Astrocyte of the spinal cord (primary cell): ENCODE results near the gene APLP1.

Experiments
- DNase-seq: peaks from one replicate; pipeline ENCODE4 v3.0.0; 2011; ENCODE audit warnings: low read depth, low spot score
- H3K4me3 ChIP-seq: 2 replicates; pipeline ENCODE4 v1.5.1; 2011; ENCODE audit warnings: low read depth, mild to moderate bottlenecking, low read length, moderate library complexity
- CTCF ChIP-seq: IDR thresholded peaks from 2 replicates; pipeline ENCODE4 v1.5.1; 2012; ENCODE audit warnings: low read depth, mild to moderate bottlenecking, low read length, inconsistent platforms
- in situ Hi-C: cut with HindIII; loops from 2 replicates; pipeline ENCODE4 v1.10.0; 2017; ENCODE audit warnings: low sequenced_read_pairs

Gene APLP1

GRCh38 chr19:35870798-35871197 lies 2.4 kb downstream of the APLP1 start:
- in situ Hi-C loops, result no loop called here
- H3K4me3 ChIP-seq, result no peak overlapping the region
- DNase-seq, result no peak
- TF ChIP-seq CTCF, result no peak

GRCh38 chr19:35871611-35872010 lies 3.2 kb downstream of the APLP1 start:
- no peak for DNase-seq
- in situ Hi-C loops, result no loop called here
- no peak for TF ChIP-seq CTCF
- no peak overlapping the region for H3K4me3 ChIP-seq

DNA sequence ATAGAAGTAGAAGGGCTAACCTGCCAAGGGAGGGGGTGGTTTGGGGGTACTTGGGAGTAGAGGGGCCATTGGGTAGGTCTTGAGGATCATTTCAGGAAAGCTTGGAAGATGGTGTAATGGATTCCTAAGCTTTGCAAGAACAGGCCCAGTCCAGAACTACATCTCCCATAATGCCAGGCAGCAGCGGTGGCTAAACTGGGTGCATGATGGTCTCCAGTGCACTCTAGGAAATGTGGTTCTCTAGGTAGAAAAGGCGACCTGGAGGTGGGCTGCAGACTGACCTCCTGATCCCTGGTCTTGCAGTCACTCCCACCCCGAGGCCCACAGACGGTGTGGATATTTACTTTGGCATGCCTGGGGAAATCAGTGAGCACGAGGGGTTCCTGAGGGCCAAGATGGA lies 3.8 kb downstream of the APLP1 start:
- no peak for DNase-seq
- H3K4me3 ChIP-seq, result no peak overlapping the region
- in situ Hi-C loops, result no loop called here
- TF ChIP-seq CTCF, result no peak

DNA sequence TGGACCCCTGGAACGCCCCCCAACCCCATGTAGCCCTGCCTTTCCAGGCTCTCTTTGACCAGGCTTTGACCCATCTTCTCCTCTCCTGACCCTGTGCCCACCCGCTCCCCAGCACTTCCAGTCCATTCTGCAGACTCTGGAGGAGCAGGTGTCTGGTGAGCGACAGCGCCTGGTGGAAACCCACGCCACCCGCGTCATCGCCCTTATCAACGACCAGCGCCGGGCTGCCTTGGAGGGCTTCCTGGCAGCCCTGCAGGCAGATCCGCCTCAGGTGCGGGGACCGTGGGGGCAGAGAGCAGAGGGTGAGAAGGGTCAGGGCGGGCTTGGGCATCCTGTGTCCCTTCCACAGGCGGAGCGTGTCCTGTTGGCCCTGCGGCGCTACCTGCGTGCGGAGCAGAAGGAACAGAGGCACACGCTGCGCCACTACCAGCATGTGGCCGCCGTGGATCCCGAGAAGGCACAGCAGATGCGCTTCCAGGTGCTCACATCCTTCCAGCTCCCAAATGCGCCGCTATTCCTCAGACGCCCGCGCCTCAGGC lies 6.1 kb downstream of the APLP1 start:
- in situ Hi-C loops, result no loop called here
- TF ChIP-seq CTCF, result no peak
- no peak for DNase-seq
- no peak overlapping the region for H3K4me3 ChIP-seq

DNA sequence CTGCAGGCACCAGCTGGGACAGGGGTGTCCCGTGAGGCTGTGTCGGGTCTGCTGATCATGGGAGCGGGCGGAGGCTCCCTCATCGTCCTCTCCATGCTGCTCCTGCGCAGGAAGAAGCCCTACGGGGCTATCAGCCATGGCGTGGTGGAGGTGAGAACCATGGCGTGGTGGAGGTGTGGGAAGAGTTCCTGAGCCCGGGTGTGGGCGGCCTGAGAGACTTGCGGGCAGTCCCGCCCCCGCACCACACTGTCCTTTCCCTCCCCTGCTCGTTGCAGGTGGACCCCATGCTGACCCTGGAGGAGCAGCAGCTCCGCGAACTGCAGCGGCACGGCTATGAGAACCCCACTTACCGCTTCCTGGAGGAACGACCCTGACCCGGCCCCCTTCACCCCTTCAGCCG lies 10.7 kb downstream of the APLP1 start:
- DNase-seq, result no peak
- H3K4me3 ChIP-seq, result no peak overlapping the region
- no peak for TF ChIP-seq CTCF
- in situ Hi-C loops, result no loop called here

- no peak overlapping the region for H3K4me3 ChIP-seq
- DNase-seq, result peak; percentile 84
- in situ Hi-C loops, result no loop called here
- no peak for TF ChIP-seq CTCF
Measured at GRCh38 chr19:35879770-35880317, 11.5 kb downstream of the APLP1 start.
